Subcutaneous abdominal adipose tissue (tissue), 5 donors: Measurements from ENCODE around the gene RERGL.
"Not testable (repeated sequence)": the region's sequence is repeated elsewhere in the genome, so short reads cannot be mapped to it uniquely, and the experiment has no call there.

ENCODE experiments used
- H3K27ac ChIP-seq: one replicate; pipeline ENCODE4 v1.7.0; 2013; ENCODE audit warnings: low read depth, mild to moderate bottlenecking, inconsistent platforms, low read length, moderate library complexity
- H3K27me3 ChIP-seq, 5 donors: one replicate each; pipeline ENCODE4 v1.7.0; 2013; ENCODE audit warnings: low read length in 5 of 5, inconsistent platforms in 1 of 5; ENCODE audit not compliant: control insufficient read depth in 5 of 5, insufficient read depth in 4 of 5
- H3K36me3 ChIP-seq, 5 donors: one replicate each; pipeline ENCODE4 v1.7.0; 2013; ENCODE audit warnings: low read length in 5 of 5; ENCODE audit not compliant: control insufficient read depth in 5 of 5, insufficient read depth in 5 of 5
- H3K4me1 ChIP-seq, 5 donors: one replicate each; pipeline ENCODE4 v1.7.0; 2013; ENCODE audit warnings: low read length in 5 of 5, mild to moderate bottlenecking in 3 of 5, moderate library complexity in 1 of 5; ENCODE audit not compliant: control insufficient read depth in 5 of 5, insufficient read depth in 5 of 5
- H3K4me3 ChIP-seq, 5 donors: one replicate each; pipeline ENCODE4 v1.7.0; 2013; ENCODE audit warnings: low read length in 5 of 5, low read depth in 1 of 5
- H3K9ac ChIP-seq, 5 donors: one replicate each; pipeline ENCODE4 v1.7.0; 2013; ENCODE audit warnings: low read length in 5 of 5, mild to moderate bottlenecking in 4 of 5, moderate library complexity in 3 of 5
- H3K9me3 ChIP-seq, 5 donors: one replicate each; pipeline ENCODE4 v1.7.0; 2013; ENCODE audit warnings: low read length in 5 of 5; ENCODE audit not compliant: control insufficient read depth in 5 of 5
- donor health status: healthy.
- donor health status: healthy.
- donor health status: healthy.
- donor health status: healthy.
- donor health status: healthy.

RERGL gene

DNA sequence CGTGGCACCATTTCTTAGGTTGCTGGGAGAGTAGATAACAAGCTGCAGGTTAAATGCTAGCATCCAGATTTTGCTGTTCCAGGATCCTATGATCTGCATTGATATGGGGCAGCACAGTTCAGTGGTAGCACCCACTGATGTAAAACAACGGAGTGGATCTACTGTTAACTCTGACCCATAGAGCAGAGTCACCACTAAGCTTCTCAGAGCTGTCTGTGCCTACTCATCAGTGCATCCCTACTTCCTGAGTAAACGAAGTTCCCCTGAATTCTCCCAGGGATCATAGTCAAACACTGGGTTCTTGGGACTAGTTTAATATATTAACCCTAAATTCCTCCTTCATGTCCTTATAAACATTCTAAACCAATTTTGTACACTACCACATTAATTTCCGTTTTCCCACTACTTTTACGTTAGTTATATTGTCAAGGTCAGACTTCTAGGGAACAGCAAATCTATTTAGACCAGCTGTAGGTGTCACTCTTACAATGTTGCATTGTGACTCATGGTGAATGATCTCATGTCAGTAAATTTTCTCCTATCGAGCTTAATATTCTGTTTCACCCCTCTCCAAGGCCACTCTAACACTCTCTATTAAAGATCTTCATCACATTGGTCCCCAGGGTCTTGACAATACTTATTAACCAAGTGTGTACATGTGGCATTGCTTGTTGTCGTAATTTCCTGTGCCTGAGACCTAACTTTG is 10.3 kb downstream of the RERGL start:
- no peaks in the 10 kb centered on the region for H3K27me3 ChIP-seq
- no peaks in the 10 kb centered on the region for H3K9me3 ChIP-seq
- no peaks in the 10 kb centered on the region for H3K36me3 ChIP-seq
- H3K4me3 ChIP-seq: no peak overlapping the region
- no peak overlapping the region for H3K9ac ChIP-seq
- H3K4me1 ChIP-seq: peaks cover 0 to 10% (median 6%) of the 10 kb centered on the region in 5 donors
- no peak overlapping the region for H3K27ac ChIP-seq

- Histone ChIP-seq H3K36me3 (no peaks in the 10 kb centered on the region), H3K27ac (no peak overlapping the region), H3K27me3 (no peaks in the 10 kb centered on the region), H3K4me1 (peaks cover 0 to 5% (median 1%) of the 10 kb centered on the region in 5 donors), H3K9me3 (no peaks in the 10 kb centered on the region), H3K4me3 (no peak overlapping the region), H3K9ac (no peak overlapping the region)
These were observed 16.0 kb downstream of the RERGL start for GRCh38 chr12:18074001-18074400.

GRCh38 chr12:18072723-18073122 is 17.3 kb downstream of the RERGL start:
- H3K27me3 ChIP-seq: no peaks in the 10 kb centered on the region
- H3K27ac ChIP-seq: no peak overlapping the region
- H3K4me3 ChIP-seq: no peak overlapping the region
- no peaks in the 10 kb centered on the region for H3K9me3 ChIP-seq
- H3K36me3 ChIP-seq: no peaks in the 10 kb centered on the region
- no peak overlapping the region for H3K9ac ChIP-seq
- no peaks in the 10 kb centered on the region for H3K4me1 ChIP-seq

DNA sequence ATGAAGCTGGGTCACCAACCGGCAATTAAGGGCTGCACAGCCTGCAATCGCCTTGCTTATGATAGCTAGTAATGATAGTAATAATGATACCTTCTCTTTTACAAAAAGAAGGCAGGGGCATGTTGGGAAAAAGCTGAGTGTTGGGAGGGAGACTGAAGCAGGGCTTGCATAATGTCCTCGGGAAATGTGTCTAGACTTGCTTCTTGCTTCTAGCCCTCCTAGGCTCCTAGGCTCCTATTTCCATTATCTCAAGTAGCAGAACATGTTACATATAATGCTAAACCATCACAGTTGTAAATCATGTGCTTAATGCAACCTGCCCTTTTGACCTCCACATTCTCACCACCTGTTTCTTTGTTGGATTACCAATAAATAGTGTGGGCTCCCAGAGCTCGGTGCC is 18.7 kb downstream of the RERGL start:
- H3K27me3 ChIP-seq: no peaks in the 10 kb centered on the region
- H3K27ac ChIP-seq: no peak overlapping the region
- no peaks in the 10 kb centered on the region for H3K36me3 ChIP-seq
- no peaks in the 10 kb centered on the region for H3K4me1 ChIP-seq
- no peaks in the 10 kb centered on the region for H3K9me3 ChIP-seq
- no peak overlapping the region for H3K9ac ChIP-seq
- H3K4me3 ChIP-seq: no peak overlapping the region

GRCh38 chr12:18068355-18068754 is 21.6 kb downstream of the RERGL start:
- H3K36me3 ChIP-seq: no peaks in the 10 kb centered on the region
- no peaks in the 10 kb centered on the region for H3K9me3 ChIP-seq
- H3K9ac ChIP-seq: no peak overlapping the region
- no peaks in the 10 kb centered on the region for H3K27me3 ChIP-seq
- H3K27ac ChIP-seq: no peak overlapping the region
- no peak overlapping the region for H3K4me3 ChIP-seq
- H3K4me1 ChIP-seq: no peaks in the 10 kb centered on the region

GRCh38 chr12:18066666-18067065 is 23.3 kb downstream of the RERGL start:
- Histone ChIP-seq H3K9me3 (peaks cover 0 to 7% (median 4%) of the 10 kb centered on the region in 5 donors), H3K27ac (no peak overlapping the region), H3K36me3 (no peaks in the 10 kb centered on the region), H3K4me3 (no peak overlapping the region), H3K9ac (no peak overlapping the region), H3K4me1 (no peaks in the 10 kb centered on the region), H3K27me3 (no peaks in the 10 kb centered on the region)

DNA sequence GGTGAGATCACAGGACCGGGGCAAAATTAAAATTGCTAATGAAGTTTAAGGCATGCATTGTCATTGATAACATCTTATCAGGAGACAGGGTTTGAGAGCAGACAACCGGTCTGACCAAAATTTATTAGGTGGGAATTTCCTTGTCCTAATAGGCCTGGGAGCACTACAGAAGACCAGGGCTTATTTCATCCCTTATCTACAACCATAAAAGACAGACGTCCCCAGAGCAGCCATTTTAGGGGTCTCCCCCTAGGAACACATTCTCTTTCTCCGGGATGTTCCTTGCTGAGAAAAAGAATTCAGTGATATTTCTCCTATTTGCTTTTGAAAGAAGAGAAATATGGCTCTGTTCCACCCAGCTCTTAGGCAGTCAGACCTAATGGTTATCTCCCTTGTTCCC is 27.1 kb downstream of the RERGL start:
- not testable (repeated sequence) for H3K27ac ChIP-seq, H3K4me1 ChIP-seq, H3K4me3 ChIP-seq, H3K27me3 ChIP-seq, H3K9ac ChIP-seq, H3K36me3 ChIP-seq, H3K9me3 ChIP-seq

DNA sequence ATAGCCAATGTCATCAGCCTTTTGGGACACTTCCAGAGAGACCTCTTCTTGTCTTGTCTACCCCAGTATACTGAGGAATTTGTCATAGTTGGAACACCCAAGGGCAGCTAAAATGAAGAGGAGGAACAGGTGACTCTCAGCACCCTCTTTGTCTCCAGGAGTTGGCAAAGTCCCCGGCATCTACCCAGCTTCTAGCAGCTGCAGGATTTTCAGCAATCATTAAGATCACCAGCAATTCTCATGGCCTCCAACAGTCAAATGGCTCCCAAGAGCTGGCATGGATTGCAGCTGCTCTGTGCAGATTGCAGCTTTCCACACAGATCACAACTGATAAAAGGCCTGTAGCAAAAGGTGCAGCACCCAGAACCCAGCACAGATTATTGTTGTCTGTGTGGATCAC is 32.9 kb downstream of the RERGL start:
- Histone ChIP-seq H3K4me3 (no peak overlapping the region), H3K9ac (no peak overlapping the region), H3K27ac (no peak overlapping the region), H3K4me1 (no peaks in the 10 kb centered on the region), H3K27me3 (no peaks in the 10 kb centered on the region), H3K9me3 (peaks cover 6 to 13% (median 8%) of the 10 kb centered on the region in 5 donors), H3K36me3 (no peaks in the 10 kb centered on the region)

GRCh38 chr12:18054925-18055619 is 34.9 kb downstream of the RERGL start:
- H3K9ac ChIP-seq: no peak overlapping the region
- H3K27me3 ChIP-seq: no peaks in the 10 kb centered on the region
- no peaks in the 10 kb centered on the region for H3K36me3 ChIP-seq
- no peaks in the 10 kb centered on the region for H3K4me1 ChIP-seq
- H3K27ac ChIP-seq: no peak overlapping the region
- H3K9me3 ChIP-seq: peaks cover 0 to 14% (median 9%) of the 10 kb centered on the region in 5 donors
- H3K4me3 ChIP-seq: no peak overlapping the region

GRCh38 chr12:18045446-18045992 is 44.5 kb downstream of the RERGL start:
- Histone ChIP-seq H3K36me3 (no peaks in the 10 kb centered on the region), H3K4me1 (no peaks in the 10 kb centered on the region), H3K27ac (no peak overlapping the region), H3K4me3 (no peak overlapping the region), H3K9me3 (no peaks in the 10 kb centered on the region), H3K27me3 (no peaks in the 10 kb centered on the region), H3K9ac (no peak overlapping the region)
